DOHH2 (cell line): ENCODE results near the gene HES2.

Source experiments
- H3F3A ChIP-seq: fragments of 200-600 bp; sonication (generic), shearing (Covaris generic); 2 replicates; pipeline ENCODE4 v1.6.0; 2016; ENCODE audit warnings: antibody characterized with exemption, mild to moderate bottlenecking; ENCODE audit not compliant: control insufficient read depth, insufficient read depth
- H3K27ac ChIP-seq: fragments of 200-600 bp; sonication (generic); 2 replicates; pipeline ENCODE4 v1.5.1; 2014; ENCODE audit warnings: low read depth, mild to moderate bottlenecking, low read length, moderate library complexity
- H3K27me3 ChIP-seq: fragments of 200-600 bp; sonication (generic); 2 replicates; pipeline ENCODE4 v1.6.1; 2014; ENCODE audit warnings: mild to moderate bottlenecking, low read length, mixed read lengths; ENCODE audit not compliant: control insufficient read depth
- H3K36me3 ChIP-seq: fragments of 200-600 bp; sonication (generic); 2 replicates; pipeline ENCODE4 v1.6.1; 2014; ENCODE audit warnings: mild to moderate bottlenecking, low read length, moderate library complexity, mixed read lengths; ENCODE audit not compliant: control insufficient read depth
- H3K4me1 ChIP-seq: fragments of 200-600 bp; sonication (generic); 2 replicates; pipeline ENCODE4 v1.6.1; 2014; ENCODE audit warnings: mild to moderate bottlenecking, low read length, mixed read lengths; ENCODE audit not compliant: control insufficient read depth
- H3K4me2 ChIP-seq: fragments of 200-600 bp; sonication (generic); 2 replicates; pipeline ENCODE4 v1.6.0; 2014; ENCODE audit warnings: mild to moderate bottlenecking, low read length, moderate library complexity
- H3K4me3 ChIP-seq: fragments of 200-600 bp; sonication (generic); 2 replicates; pipeline ENCODE4 v1.5.1; 2014; ENCODE audit warnings: mild to moderate bottlenecking, low read length, mixed read lengths
- H3K79me2 ChIP-seq: fragments of 200-600 bp; sonication (generic); 2 replicates; pipeline ENCODE4 v1.6.1; 2014; ENCODE audit warnings: mild to moderate bottlenecking, low read length, mixed read lengths; ENCODE audit not compliant: control insufficient read depth
- H3K9me2 ChIP-seq: fragments of 200-600 bp; sonication (generic); replicated peaks from 2 replicates; pipeline ENCODE4 v1.6.1; 2014; ENCODE audit warnings: mild to moderate bottlenecking, low read length, mixed read lengths; ENCODE audit not compliant: control insufficient read depth
- H3K9me3 ChIP-seq: fragments of 200-600 bp; sonication (generic); 2 replicates; pipeline ENCODE4 v1.6.1; 2014; ENCODE audit warnings: antibody characterized with exemption, low read length, mixed read lengths; ENCODE audit not compliant: control insufficient read depth, insufficient read depth
- H4K20me1 ChIP-seq: fragments of 200-600 bp; sonication (generic); 2 replicates; pipeline ENCODE4 v1.6.0; 2014; ENCODE audit warnings: low read depth, mild to moderate bottlenecking, antibody characterized with exemption, low read length, moderate library complexity; ENCODE audit not compliant: control insufficient read depth, insufficient read depth
- CTCF ChIP-seq: fragments of 200-600 bp; sonication (generic); IDR thresholded peaks from one replicate; pipeline ENCODE4 v1.5.1; 2014; ENCODE audit warnings: antibody characterized with exemption, mild to moderate bottlenecking, low read depth, low read length; ENCODE audit not compliant: poor library complexity, severe bottlenecking
- EZH2phosphoT487 ChIP-seq: fragments of 200-600 bp; sonication (generic); IDR thresholded peaks from 2 replicates; pipeline ENCODE4 v1.6.1; 2017; ENCODE audit warnings: borderline replicate concordance, mild to moderate bottlenecking, antibody characterized with exemption, low read length, moderate library complexity, mixed read lengths

Gene HES2

GRCh38 chr1:6461538-6462411 is 42.1 kb upstream of the HES2 start:
- no peaks in the 10 kb centered on the region for H3K4me1 ChIP-seq
- H3F3A ChIP-seq = no peaks in the 10 kb centered on the region
- no peak overlapping the region for H3K27ac ChIP-seq
- TF ChIP-seq CTCF (no peak), EZH2phosphoT487 (no peak)
- no peaks in the 10 kb centered on the region for H3K9me2 ChIP-seq
- no peaks in the 10 kb centered on the region for H3K79me2 ChIP-seq
- H4K20me1 ChIP-seq = no peaks in the 10 kb centered on the region
- no peak overlapping the region for H3K4me3 ChIP-seq
- H3K9me3 ChIP-seq = no peaks in the 10 kb centered on the region
- no peaks in the 10 kb centered on the region for H3K36me3 ChIP-seq
- H3K4me2 ChIP-seq = no peak overlapping the region
- H3K27me3 ChIP-seq = peaks cover 4% of the 10 kb centered on the region; the same call in 1 of the 2 replicates

GRCh38 chr1:6461051-6461530 is 41.4 kb upstream of the HES2 start:
- no peak overlapping the region for H3K4me2 ChIP-seq
- H4K20me1 ChIP-seq = no peaks in the 10 kb centered on the region
- no peaks in the 10 kb centered on the region for H3K9me2 ChIP-seq
- H3K36me3 ChIP-seq = no peaks in the 10 kb centered on the region
- H3K27ac ChIP-seq = no peak overlapping the region
- no peaks in the 10 kb centered on the region for H3K9me3 ChIP-seq
- no peak overlapping the region for H3K4me3 ChIP-seq
- H3K4me1 ChIP-seq = no peaks in the 10 kb centered on the region
- TF ChIP-seq EZH2phosphoT487 (no peak), CTCF (no peak)
- peaks cover 4% of the 10 kb centered on the region; the same call in 1 of the 2 replicates for H3K27me3 ChIP-seq
- H3F3A ChIP-seq = no peaks in the 10 kb centered on the region
- H3K79me2 ChIP-seq = no peaks in the 10 kb centered on the region

GRCh38 chr1:6460301-6461050 is 40.8 kb upstream of the HES2 start:
- Histone ChIP-seq H4K20me1 (no peaks in the 10 kb centered on the region), H3K27me3 (peaks cover 4% of the 10 kb centered on the region; the same call in 1 of the 2 replicates), H3K9me2 (no peaks in the 10 kb centered on the region), H3K79me2 (no peaks in the 10 kb centered on the region), H3F3A (no peaks in the 10 kb centered on the region), H3K4me1 (no peaks in the 10 kb centered on the region), H3K4me3 (no peak overlapping the region), H3K27ac (no peak overlapping the region), H3K36me3 (no peaks in the 10 kb centered on the region), H3K4me2 (no peak overlapping the region), H3K9me3 (no peaks in the 10 kb centered on the region)
- no peak for TF ChIP-seq EZH2phosphoT487
- TF ChIP-seq CTCF = no peak
